IPS-18c (cell line): ENCODE measurements around the gene FNBP1L.
"Not testable (repeated sequence)": the region's sequence is repeated elsewhere in the genome, so short reads cannot be mapped to it uniquely, and the experiment has no call there.

Experiments
- H3K4me3 ChIP-seq: 2 replicates; pipeline ENCODE4 v1.7.0; 2013; ENCODE audit warnings: low read depth, mild to moderate bottlenecking, low read length, moderate library complexity; ENCODE audit not compliant: insufficient read depth
- H3K9me3 ChIP-seq: one replicate; pipeline ENCODE4 v1.6.1; 2013; ENCODE audit warnings: mild to moderate bottlenecking, low read length, moderate library complexity; ENCODE audit not compliant: control insufficient read depth, insufficient read depth

The FNBP1L gene

GRCh38 chr1:93588955-93589354 lies 141.0 kb downstream of the FNBP1L start:
- H3K9me3 ChIP-seq, result no peaks in the 10 kb centered on the region
- H3K4me3 ChIP-seq, result no peak overlapping the region

GRCh38 chr1:93591291-93591675 lies 143.4 kb downstream of the FNBP1L start:
- not testable (repeated sequence) for H3K9me3 ChIP-seq, H3K4me3 ChIP-seq

GRCh38 chr1:93591676-93592550 lies 144.0 kb downstream of the FNBP1L start:
- H3K4me3 ChIP-seq, result no peak overlapping the region
- no peaks in the 10 kb centered on the region for H3K9me3 ChIP-seq

GRCh38 chr1:93592551-93592949 lies 144.6 kb downstream of the FNBP1L start:
- H3K9me3 ChIP-seq, result no peaks in the 10 kb centered on the region
- H3K4me3 ChIP-seq, result no peak overlapping the region

- Histone ChIP-seq H3K9me3 (no peaks in the 10 kb centered on the region), H3K4me3 (no peak overlapping the region)
Measured at GRCh38 chr1:93593854-93594602, 146.1 kb downstream of the FNBP1L start.

- Histone ChIP-seq H3K4me3 (no peak overlapping the region), H3K9me3 (no peaks in the 10 kb centered on the region)
Measured at GRCh38 chr1:93594603-93594880, 146.6 kb downstream of the FNBP1L start.

- Histone ChIP-seq H3K4me3 (no peak overlapping the region), H3K9me3 (no peaks in the 10 kb centered on the region)
Measured at GRCh38 chr1:93595266-93595665, 147.3 kb downstream of the FNBP1L start.

DNA sequence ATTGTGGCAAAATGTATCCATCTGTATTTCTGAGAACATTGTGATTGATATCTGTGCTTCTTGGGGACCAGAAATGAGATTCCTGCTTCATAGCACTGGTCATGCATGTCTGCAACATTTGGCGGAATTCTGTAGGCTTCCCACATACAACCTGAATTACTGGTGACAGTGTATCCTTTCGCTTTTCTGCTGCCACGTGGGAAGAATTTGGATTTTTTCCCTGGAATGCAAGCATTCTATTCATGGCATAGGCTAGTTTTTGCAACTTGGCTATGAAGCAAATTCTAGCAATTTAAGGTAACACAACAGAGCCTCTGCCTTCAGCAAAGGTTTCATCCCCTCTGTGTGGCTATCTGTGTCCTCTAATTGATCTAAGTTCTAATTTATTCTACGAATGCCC lies 147.8 kb downstream of the FNBP1L start:
- Histone ChIP-seq H3K9me3 (no peaks in the 10 kb centered on the region), H3K4me3 (no peak overlapping the region)

- Histone ChIP-seq H3K4me3 (no peak overlapping the region), H3K9me3 (no peaks in the 10 kb centered on the region)
Measured at GRCh38 chr1:93596329-93597089, 148.6 kb downstream of the FNBP1L start.

DNA sequence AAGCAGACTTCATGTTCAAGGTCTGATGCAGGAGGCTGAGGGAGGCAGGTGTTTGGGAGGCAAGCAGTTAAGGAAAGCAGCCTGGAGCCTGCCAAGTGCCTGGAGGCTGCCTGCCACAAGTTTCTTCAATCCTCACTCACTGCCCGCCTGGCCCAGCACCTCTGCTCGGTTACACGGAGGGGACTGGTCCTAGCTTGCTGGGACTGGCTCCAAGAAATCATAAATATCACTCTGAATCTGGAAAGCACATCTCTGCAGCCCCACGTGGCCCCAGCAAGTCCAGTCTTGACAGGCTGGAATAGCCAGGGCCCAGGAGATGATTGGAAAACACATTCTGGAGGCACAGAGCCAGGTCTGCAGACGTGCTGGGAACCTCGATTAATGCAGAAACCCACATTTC lies 149.8 kb downstream of the FNBP1L start:
- no peaks in the 10 kb centered on the region for H3K9me3 ChIP-seq
- H3K4me3 ChIP-seq, result no peak overlapping the region

GRCh38 chr1:93598396-93598795 lies 150.5 kb downstream of the FNBP1L start:
- no peaks in the 10 kb centered on the region for H3K9me3 ChIP-seq
- H3K4me3 ChIP-seq, result no peak overlapping the region

- Histone ChIP-seq H3K9me3 (no peaks in the 10 kb centered on the region), H3K4me3 (no peak overlapping the region)
Measured at GRCh38 chr1:93598861-93599439, 151.0 kb downstream of the FNBP1L start.

DNA sequence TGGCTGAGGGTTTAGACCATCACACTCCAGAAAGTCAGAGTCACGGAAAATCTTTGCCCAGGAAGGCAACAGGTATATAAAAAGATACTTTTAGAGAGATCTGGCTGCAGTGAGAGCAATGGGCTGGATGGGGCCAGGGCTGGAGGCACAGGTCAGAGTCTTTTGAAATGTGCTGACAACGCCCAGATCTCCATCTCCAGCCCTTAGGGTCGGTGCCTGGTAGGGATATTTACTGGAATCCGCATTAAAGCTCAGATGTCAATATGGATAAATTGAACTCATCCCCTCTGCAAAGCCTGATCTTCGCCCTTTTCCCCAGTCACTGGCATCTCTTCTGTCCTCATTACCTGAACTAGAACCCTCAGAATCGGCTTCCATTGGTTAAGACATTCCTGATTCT lies 151.6 kb downstream of the FNBP1L start:
- H3K4me3 ChIP-seq, result no peak overlapping the region

DNA sequence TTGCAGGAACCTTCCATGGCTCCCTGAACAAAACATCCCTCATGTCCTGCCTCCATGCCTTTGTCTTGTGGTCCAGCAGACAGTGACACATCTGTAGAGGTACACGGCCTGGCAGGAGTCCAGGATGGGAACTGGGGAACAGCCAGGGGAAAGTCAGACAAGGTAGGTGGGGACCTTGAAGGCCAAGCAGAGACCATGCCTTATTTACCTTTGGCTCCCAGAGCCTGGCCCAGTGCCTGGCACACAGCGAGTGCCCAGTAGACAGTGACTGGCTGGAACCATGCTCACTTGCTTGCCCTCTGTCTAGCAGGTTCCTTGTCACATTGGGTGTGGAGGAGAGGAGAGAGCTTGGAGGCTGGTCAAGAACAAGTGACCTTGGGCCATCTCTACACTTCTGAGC lies 152.7 kb downstream of the FNBP1L start:
- Histone ChIP-seq H3K4me3 (no peak overlapping the region), H3K9me3 (no peaks in the 10 kb centered on the region)

More for the DNA sequence above, 151.6 kb downstream of the FNBP1L start:
- no peaks in the 10 kb centered on the region for H3K9me3 ChIP-seq

- Histone ChIP-seq H3K4me3 (no peak overlapping the region), H3K9me3 (no peaks in the 10 kb centered on the region)
Measured at GRCh38 chr1:93601686-93602085, 153.8 kb downstream of the FNBP1L start.

- H3K9me3 ChIP-seq, result no peaks in the 10 kb centered on the region
- no peak overlapping the region for H3K4me3 ChIP-seq
Measured at GRCh38 chr1:93602101-93602500, 154.2 kb downstream of the FNBP1L start.

DNA sequence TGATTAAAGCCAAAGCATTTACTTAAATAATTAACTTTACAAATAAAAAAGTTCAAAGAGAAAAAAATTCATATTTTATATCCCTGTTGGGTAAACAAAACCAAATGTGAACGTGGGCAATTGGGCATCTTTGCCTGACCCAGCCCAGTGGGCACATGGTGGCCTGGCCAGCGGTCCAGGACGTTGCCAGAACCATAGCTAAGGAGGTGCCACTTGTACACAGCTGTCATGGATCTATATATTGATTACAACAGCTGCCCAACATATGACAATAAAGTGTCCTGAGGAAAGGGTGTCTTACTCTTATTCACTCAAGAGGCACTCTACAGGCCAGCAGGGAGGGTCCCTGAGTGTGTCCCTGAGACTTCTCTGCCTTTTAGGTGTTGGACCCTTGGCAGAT lies 155.2 kb downstream of the FNBP1L start:
- no peaks in the 10 kb centered on the region for H3K9me3 ChIP-seq
- no peak overlapping the region for H3K4me3 ChIP-seq

DNA sequence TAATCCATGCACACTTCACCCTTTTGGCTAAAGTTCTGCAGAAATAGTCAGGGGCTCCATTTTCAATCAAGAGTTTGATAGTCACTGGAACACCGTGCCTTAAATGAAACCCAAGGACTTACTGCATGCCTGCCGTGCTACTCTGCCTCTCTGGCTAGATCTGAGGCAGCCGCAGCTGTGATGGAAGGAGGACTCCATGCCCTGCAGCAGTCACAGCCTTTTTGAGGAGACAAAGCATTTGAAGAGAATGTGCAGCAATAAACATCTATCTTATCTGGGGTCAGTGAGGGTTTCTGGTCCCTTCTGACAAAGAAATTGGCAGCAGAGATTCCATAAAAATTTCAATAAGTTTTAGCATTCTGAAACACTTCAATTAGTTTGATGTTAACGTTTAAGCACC lies 155.7 kb downstream of the FNBP1L start:
- no peak overlapping the region for H3K4me3 ChIP-seq
- no peaks in the 10 kb centered on the region for H3K9me3 ChIP-seq
